Choroid plexus epithelial cell (primary cell): ENCODE measurements around the gene CRACR2A.

Experiments used
- DNase-seq: peaks from one replicate; pipeline ENCODE4 v3.0.0-alpha.2; 2010; ENCODE audit warnings: low read depth
- H3K4me3 ChIP-seq: 2 replicates; pipeline ENCODE4 v1.5.1; 2011; ENCODE audit warnings: low read depth, mild to moderate bottlenecking, control low read depth, low read length, moderate library complexity
- CTCF ChIP-seq: conservative IDR thresholded peaks from 2 replicates; pipeline ENCODE4 v1.5.1; 2011; ENCODE audit warnings: low read depth, mild to moderate bottlenecking, control low read depth, inconsistent platforms, low read length, moderate library complexity

CRACR2A gene

DNA sequence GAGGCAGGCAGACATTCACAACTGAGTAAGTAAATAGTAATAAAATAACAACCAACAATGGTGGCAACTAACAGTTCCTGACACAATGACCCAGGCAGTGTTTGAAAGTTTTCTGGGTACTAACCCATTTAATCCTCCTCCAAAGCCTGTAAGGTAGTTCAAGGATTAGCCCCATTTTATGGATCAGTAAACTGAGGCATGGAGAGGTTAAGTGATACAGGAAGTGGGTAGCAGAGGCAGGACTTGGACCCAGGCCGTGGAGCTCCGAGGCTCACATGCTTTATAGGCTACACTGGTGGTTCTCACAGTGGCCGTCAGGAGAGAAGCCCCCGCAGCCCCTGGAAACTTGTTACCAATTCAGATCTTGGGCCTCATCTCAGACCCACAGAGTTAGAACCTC is 17.5 kb downstream of the CRACR2A start:
- no peak for TF ChIP-seq CTCF
- no peak for DNase-seq
- no peak overlapping the region for H3K4me3 ChIP-seq

DNA sequence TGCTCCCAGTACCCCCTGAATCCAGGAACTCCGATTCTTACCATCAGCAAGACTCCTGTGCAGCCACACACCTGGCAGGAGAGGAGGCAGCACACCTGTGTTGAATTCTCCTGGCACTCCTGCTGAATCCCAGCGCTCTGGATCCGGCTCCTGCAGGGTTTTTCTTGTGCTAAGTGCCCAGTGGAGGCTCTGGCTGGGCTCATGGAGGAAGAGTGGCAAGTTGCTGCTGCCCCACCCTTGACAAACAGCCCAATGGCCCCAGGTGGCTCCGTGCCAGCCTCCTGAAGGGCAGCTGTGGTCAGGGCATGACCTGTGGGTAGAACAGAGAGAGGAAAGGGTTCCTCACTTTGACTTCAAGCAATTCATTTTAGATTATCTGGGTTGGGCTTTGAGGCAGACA is 20.0 kb downstream of the CRACR2A start:
- DNase-seq = no peak
- H3K4me3 ChIP-seq = no peak overlapping the region
- TF ChIP-seq CTCF = no peak

GRCh38 chr12:3730111-3730510 is 22.8 kb downstream of the CRACR2A start:
- no peak for DNase-seq
- no peak overlapping the region for H3K4me3 ChIP-seq
- no peak for TF ChIP-seq CTCF

GRCh38 chr12:3728686-3729085 is 24.2 kb downstream of the CRACR2A start:
- TF ChIP-seq CTCF = no peak
- DNase-seq = no peak
- H3K4me3 ChIP-seq = no peak overlapping the region

- no peak for TF ChIP-seq CTCF
- no peak overlapping the region for H3K4me3 ChIP-seq
- DNase-seq = peak; percentile 90
Observed at GRCh38 chr12:3727877-3728632, 24.9 kb downstream of the CRACR2A start.

DNA sequence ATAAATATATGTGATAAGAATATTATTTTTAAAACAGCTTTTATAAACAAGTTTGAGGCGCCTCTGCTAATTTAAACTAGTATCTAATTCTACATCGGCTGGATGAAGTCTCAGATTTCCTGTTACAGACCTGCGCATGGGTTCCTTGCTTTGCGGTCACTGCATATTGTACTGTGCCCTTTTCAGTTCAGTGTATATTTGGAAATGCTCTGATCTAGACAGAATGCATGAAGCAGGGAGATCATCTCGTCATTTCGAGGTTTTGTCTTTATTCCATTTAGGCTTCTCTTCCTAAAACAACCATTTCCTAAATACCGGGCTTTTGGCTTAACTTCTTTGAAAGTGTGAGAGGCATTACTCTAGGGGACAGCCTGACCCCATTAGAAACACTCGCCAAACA is 25.6 kb downstream of the CRACR2A start:
- no peak overlapping the region for H3K4me3 ChIP-seq
- peak; percentile 43 for DNase-seq
- no peak for TF ChIP-seq CTCF

DNA sequence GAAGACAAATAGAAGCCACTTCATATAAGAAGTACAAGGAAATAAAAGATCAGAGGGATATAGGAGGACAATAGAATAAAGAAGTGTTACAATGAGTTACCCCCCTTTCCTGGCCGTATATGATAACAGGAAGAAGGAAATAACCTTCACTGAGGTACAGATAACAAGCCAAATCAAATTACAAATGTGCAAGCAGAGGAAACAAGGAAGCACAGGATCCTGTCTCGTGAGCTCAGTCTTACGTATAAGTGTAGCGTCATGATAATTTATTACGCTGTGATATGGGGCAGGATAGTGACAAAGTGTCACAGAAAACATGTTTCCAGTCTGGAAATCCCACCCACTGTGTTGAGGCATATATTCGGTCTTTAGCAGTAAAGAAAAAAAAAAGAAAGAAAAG is 26.5 kb downstream of the CRACR2A start:
- no peak for DNase-seq
- TF ChIP-seq CTCF = no peak
- no peak overlapping the region for H3K4me3 ChIP-seq
